Right lobe of liver (tissue), 6 donors: ENCODE results near the gene C13orf46. TPM values are rescaled to one million over a fixed set of nuclear protein-coding genes. Genes with fewer than 3 reads are reported as not detected.

Experiments used
- ATAC-seq, 4 donors: fragments of 200-7000 bp; cut with Tn5 transposase; one replicate each; pipeline ENCODE4 v1.9.1; 2020; ENCODE audit warnings: mild to moderate bottlenecking in 4 of 4, moderate library complexity in 4 of 4
- DNase-seq, 3 donors: peaks; one replicate each; pipeline ENCODE4 v3.0.0-alpha.2; 2020
- H3K27ac ChIP-seq, 3 donors: fragments of 200-600 bp; one replicate each; pipeline ENCODE4 v1.8.0; 2022
- H3K27me3 ChIP-seq, 2 donors: fragments of 200-600 bp; one replicate each; pipeline ENCODE4 v1.8.0; 2022
- H3K36me3 ChIP-seq, 4 donors: fragments of 200-600 bp; sonication (generic) in 1 of 4; one replicate each; pipeline versions ENCODE4 v1.5.1 to v1.8.0; 2017 to 2022; ENCODE audit warnings: control low read depth in 1 of 4
- H3K4me1 ChIP-seq, 4 donors: fragments of 200-600 bp; sonication (generic) in 1 of 4; one replicate each; pipeline versions ENCODE4 v1.5.1 to v1.8.0; 2017 to 2022; ENCODE audit warnings: control low read depth in 1 of 4
- H3K4me3 ChIP-seq, 3 donors: fragments of 200-600 bp; one replicate each; pipeline ENCODE4 v1.8.0; 2022
- H3K9me3 ChIP-seq, 4 donors: fragments of 200-600 bp; sonication (generic) in 1 of 4; one replicate each; pipeline versions ENCODE4 v1.5.1 to v1.8.0; 2017 to 2022; ENCODE audit warnings: control low read depth in 1 of 4
- CTCF ChIP-seq, 4 donors: fragments of 200-600 bp in 3 of 4; fragments of 450-650 bp in 1 of 4; IDR thresholded peaks; one replicate each; pipeline versions ENCODE4 v1.5.1 to v1.8.0; 2016 to 2022; ENCODE audit warnings: antibody characterized with exemption in 4 of 4, mild to moderate bottlenecking in 2 of 4
- POLR2A ChIP-seq: fragments of 450-650 bp; IDR thresholded peaks from one replicate; pipeline ENCODE4 v1.6.1; 2017; ENCODE audit warnings: antibody characterized with exemption, mild to moderate bottlenecking
- WGBS: methylation state at CpG from one replicate; pipeline ENCODE4 v1.1.6; 2018; ENCODE audit warnings: low coverage, low lambda C conversion rate; ENCODE audit not compliant: insufficient coverage; ENCODE audit errors: missing lambda C conversion rate; 5-methylcytosine and 5-hydroxymethylcytosine counted together
- intact Hi-C, 2 donors: fragments of 100-400 bp; cut with DNase I; formaldehyde crosslinking; loops; one replicate each; pipeline versions ENCODE4 v1.11.2 to v1.14.1; 2022
- total RNA-seq, 6 experiments: library from RNA; depleted of rRNA in 2 of 6; stranded (reverse); fragments of >200 nt in 2 of 6; fragmentation: NEBNext Ultra II Directional in 3 of 6; extraction: Animal tissue kit (Norgen Biotek cat#: 25700) in 3 of 6; gene quantifications; one replicate each; pipeline versions ENCODE4 v1.1.0 to v1.2.4, GENCODE V29; 2016 to 2023
- donor health status: DM: no; HTN: yes; CAD: no.
- donor health status: DM: no; HTN: no; CAD: no.
- donor health status: DM: no; HTN: no; CAD: no.
- donor health status: DM: no; HTN: yes; CAD: no.
- donor health status: DM: no; HTN: yes; CAD: no.

Gene C13orf46
- total RNA-seq, 6 experiments from 2014 or later, result 0.04 to 1.1 (median 0.60) TPM

DNA sequence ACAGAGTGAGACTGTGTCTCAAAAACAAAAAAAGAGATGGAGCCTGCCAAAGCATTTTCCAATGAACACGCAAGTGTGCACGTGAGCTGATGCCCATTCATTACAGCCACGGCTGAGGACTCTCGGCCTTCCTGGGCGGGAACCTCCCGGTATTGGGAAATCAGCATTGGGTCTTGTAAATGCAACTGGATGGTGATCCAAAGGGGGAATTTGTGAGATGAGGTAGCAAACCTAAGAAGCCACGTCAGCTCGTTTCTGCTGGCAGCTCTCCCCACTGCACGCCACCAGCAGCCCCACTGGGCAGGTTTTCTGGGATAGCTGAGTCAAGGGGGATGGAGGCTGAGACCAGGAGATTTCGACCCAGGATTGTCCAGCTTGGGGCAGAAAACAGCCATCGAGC, 11.5 kb downstream of the C13orf46 start:
- no peak for ATAC-seq
- H3K4me1 ChIP-seq, result no peaks in the 10 kb centered on the region

DNA sequence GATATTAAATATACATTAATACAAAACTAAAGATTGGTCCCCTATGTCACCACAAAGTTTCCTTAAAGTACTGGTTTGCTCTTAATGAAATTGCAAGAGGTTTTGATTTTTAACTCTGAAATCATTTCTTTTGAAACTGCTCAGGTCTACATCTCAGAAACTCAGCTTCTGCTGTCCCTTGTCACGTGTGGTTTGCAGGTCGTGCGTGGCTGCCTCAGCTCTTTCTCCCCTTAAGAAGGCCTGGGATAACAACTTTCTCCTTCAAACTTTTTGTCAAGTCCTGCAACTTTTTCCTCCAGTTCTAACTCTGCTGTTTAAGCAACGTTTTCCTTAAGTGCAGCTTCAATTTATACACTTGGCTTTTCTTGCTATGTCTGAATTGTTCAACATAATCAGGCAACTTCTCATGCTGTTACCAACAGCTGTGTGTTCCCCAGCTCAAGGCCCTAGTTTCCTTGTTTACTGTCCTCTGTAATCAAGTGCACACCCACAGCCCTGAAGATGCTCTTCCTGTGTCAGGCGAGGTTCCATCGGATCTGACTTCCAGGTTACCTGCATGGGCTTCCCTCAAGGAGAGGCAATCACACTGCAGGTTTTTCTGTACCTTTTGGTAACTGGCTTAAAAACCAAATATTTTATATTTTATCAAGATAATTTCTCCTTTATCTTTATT, 13.5 kb downstream of the C13orf46 start:
- DNase-seq, result no peak
- WGBS, result 57% methylated on average over 6 of the region's 6 CpGs

More for the DNA sequence above, 11.5 kb downstream of the C13orf46 start:
- no peak for TF ChIP-seq POLR2A
- no peak for TF ChIP-seq CTCF (IDR thresholded peaks at IDR 0.05)
- Histone ChIP-seq H3K27ac (no peak overlapping the region), H3K4me3 (no peak overlapping the region), H3K9me3 (no peaks in the 10 kb centered on the region), H3K27me3 (no peaks in the 10 kb centered on the region), H3K36me3 (no peaks in the 10 kb centered on the region)
- WGBS, result 91% methylated on average over 7 of the region's 11 CpGs
- peak in 2 of 3 donors; percentile 4 to 26 for DNase-seq
- intact Hi-C loops, result no loop called here

DNA sequence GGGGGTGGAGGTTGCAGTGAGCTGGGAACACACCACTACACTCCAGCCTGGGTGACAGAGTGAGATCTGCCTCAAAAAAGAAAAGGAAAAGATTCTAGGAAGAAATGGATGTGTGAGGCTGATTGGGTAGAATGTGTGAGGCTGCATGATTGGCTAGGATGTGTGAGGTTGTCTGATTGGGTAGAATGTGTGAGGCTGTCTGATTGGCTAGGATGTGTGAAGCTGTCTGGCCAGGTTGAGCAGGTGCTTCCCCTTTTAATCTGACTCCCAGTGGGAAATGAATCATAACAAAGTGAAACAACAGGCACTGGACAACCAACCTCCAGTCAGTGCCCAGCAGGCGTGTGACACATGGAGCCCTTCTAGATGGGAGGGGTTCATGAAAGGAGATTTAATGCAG, 14.7 kb downstream of the C13orf46 start:
- Histone ChIP-seq H3K4me1 (no peaks in the 10 kb centered on the region), H3K4me3 (no peak overlapping the region), H3K9me3 (no peaks in the 10 kb centered on the region), H3K36me3 (no peaks in the 10 kb centered on the region), H3K27ac (no peak overlapping the region), H3K27me3 (no peaks in the 10 kb centered on the region)
- intact Hi-C loops, result no loop called here
- WGBS, result 88% methylated on average over 1 of the region's 1 CpG
- TF ChIP-seq CTCF (IDR thresholded peaks at IDR 0.05), result no peak
- TF ChIP-seq POLR2A, result no peak
- peak in 1 of 3 donors; percentile 5 for DNase-seq
- peak in 1 of 4 donors; percentile 28 for ATAC-seq

More for the DNA sequence above, 13.5 kb downstream of the C13orf46 start:
- intact Hi-C loops, result no loop called here
- no peak for ATAC-seq
- no peaks in the 10 kb centered on the region for H3K36me3 ChIP-seq
- H3K4me3 ChIP-seq, result no peak overlapping the region
- no peaks in the 10 kb centered on the region for H3K9me3 ChIP-seq
- H3K4me1 ChIP-seq, result no peaks in the 10 kb centered on the region
- H3K27ac ChIP-seq, result no peak overlapping the region
- H3K27me3 ChIP-seq, result no peaks in the 10 kb centered on the region
- TF ChIP-seq CTCF (IDR thresholded peaks at IDR 0.05), result no peak
- no peak for TF ChIP-seq POLR2A

GRCh38 chr13:113958373-113958772, 15.5 kb downstream of the C13orf46 start:
- DNase-seq (peak in 2 of 3 donors; percentile 3 to 30), ATAC-seq (no peak)
- no peak for TF ChIP-seq CTCF (IDR thresholded peaks at IDR 0.05)
- TF ChIP-seq POLR2A, result no peak
- intact Hi-C loops, result no loop called here
- Histone ChIP-seq H3K27ac (no peak overlapping the region), H3K4me3 (no peak overlapping the region), H3K9me3 (no peaks in the 10 kb centered on the region), H3K36me3 (no peaks in the 10 kb centered on the region), H3K27me3 (no peaks in the 10 kb centered on the region), H3K4me1 (no peaks in the 10 kb centered on the region)
- WGBS, result 84% methylated on average over 7 of the region's 22 CpGs
